GM19468 (cell line): Measurements from ENCODE around the gene MGAT5.
"Not testable (repeated sequence)": the region's sequence is repeated elsewhere in the genome, so short reads cannot be mapped to it uniquely, and the experiment has no call there.

Source experiments
- ATAC-seq: cut with Tn5 transposase; IDR thresholded peaks from one replicate; pipeline ENCODE4 v1.9.1; 2021; ENCODE audit warnings: mild to moderate bottlenecking, moderate library complexity, moderate number of reproducible peaks; ENCODE audit not compliant: unreplicated experiment; ENCODE audit errors: extremely low read depth

The MGAT5 gene

GRCh38 chr2:134275058-134275862 is 21.4 kb downstream of the MGAT5 start:
- ATAC-seq: peak; percentile 82

GRCh38 chr2:134276381-134277172 is 22.7 kb downstream of the MGAT5 start:
- no peak for ATAC-seq

- no peak for ATAC-seq
These were observed 23.4 kb downstream of the MGAT5 start for GRCh38 chr2:134277223-134277622.

- ATAC-seq: no peak
These were observed 24.7 kb downstream of the MGAT5 start for GRCh38 chr2:134278553-134278952.

- ATAC-seq: no peak
These were observed 25.5 kb downstream of the MGAT5 start for GRCh38 chr2:134279417-134279816.

GRCh38 chr2:134280231-134280630 is 26.4 kb downstream of the MGAT5 start:
- no peak for ATAC-seq

GRCh38 chr2:134280726-134281125 is 26.9 kb downstream of the MGAT5 start:
- no peak for ATAC-seq

GRCh38 chr2:134281815-134282419 is 28.0 kb downstream of the MGAT5 start:
- no peak for ATAC-seq

GRCh38 chr2:134282629-134283400 is 28.9 kb downstream of the MGAT5 start:
- ATAC-seq: peak; percentile 80

GRCh38 chr2:134283661-134284060 is 29.8 kb downstream of the MGAT5 start:
- no peak for ATAC-seq

GRCh38 chr2:134284119-134284670 is 30.3 kb downstream of the MGAT5 start:
- ATAC-seq: no peak

- peak; percentile 43 for ATAC-seq
These were observed 33.5 kb downstream of the MGAT5 start for GRCh38 chr2:134287323-134287722.

- no peak for ATAC-seq
These were observed 34.9 kb downstream of the MGAT5 start for GRCh38 chr2:134288814-134289213.

GRCh38 chr2:134289225-134289624 is 35.4 kb downstream of the MGAT5 start:
- ATAC-seq: no peak

GRCh38 chr2:134290358-134290757 is 36.5 kb downstream of the MGAT5 start:
- ATAC-seq: no peak

GRCh38 chr2:134292514-134292913 is 38.6 kb downstream of the MGAT5 start:
- no peak for ATAC-seq

- ATAC-seq: no peak
These were observed 40.1 kb downstream of the MGAT5 start for GRCh38 chr2:134293719-134294537.

GRCh38 chr2:134294598-134294997 is 40.7 kb downstream of the MGAT5 start:
- ATAC-seq: not testable (repeated sequence)

GRCh38 chr2:134295441-134295840 is 41.6 kb downstream of the MGAT5 start:
- ATAC-seq: no peak
